NCI-H2196 treated with DMSO at 0.1 percent for 48 hours (cell line): ENCODE data around the gene ADRA2B.
"Not testable (repeated sequence)": the region's sequence is repeated elsewhere in the genome, so short reads cannot be mapped to it uniquely, and the experiment has no call there.

Source experiments
- DNase-seq: peaks from one replicate; lab custom pipeline; 2025; ENCODE audit not compliant: unreplicated experiment; lab: John Stamatoyannopoulos, UW

ADRA2B gene

DNA sequence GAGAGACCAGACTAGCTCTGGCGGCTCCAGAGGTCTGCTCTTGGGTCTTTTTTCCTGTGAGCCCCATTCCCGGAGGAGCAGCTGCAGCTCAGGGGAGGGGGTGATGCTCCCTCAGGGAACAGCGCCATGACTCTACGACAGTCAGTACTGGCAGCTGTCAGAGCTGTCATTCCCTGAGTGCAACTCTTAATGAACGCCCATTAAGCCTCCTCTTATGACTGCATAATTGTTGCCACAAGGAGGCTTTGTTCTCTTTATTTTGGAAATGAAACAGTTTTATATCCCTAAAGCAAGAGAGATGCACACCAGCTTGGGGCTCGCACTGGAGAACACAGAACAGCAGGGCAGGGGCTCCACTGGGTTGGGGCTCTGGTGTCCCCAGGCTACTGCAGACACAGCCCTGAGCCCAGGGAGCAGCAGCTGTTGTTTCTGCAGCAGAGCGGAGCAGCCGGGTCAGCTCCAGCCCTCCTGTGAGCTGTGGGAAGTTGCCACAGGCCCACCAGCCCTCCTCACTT is 44.3 kb downstream of the ADRA2B start:
- not testable (repeated sequence) for DNase-seq

- DNase-seq, result not testable (repeated sequence)
These were observed 45.0 kb downstream of the ADRA2B start for GRCh38 chr2:96071087-96071976.

GRCh38 chr2:96070351-96070750 is 46.0 kb downstream of the ADRA2B start:
- not testable (repeated sequence) for DNase-seq

GRCh38 chr2:96069878-96070277 is 46.5 kb downstream of the ADRA2B start:
- not testable (repeated sequence) for DNase-seq

- DNase-seq, result not testable (repeated sequence)
These were observed 48.3 kb downstream of the ADRA2B start for GRCh38 chr2:96067902-96068581.

DNA sequence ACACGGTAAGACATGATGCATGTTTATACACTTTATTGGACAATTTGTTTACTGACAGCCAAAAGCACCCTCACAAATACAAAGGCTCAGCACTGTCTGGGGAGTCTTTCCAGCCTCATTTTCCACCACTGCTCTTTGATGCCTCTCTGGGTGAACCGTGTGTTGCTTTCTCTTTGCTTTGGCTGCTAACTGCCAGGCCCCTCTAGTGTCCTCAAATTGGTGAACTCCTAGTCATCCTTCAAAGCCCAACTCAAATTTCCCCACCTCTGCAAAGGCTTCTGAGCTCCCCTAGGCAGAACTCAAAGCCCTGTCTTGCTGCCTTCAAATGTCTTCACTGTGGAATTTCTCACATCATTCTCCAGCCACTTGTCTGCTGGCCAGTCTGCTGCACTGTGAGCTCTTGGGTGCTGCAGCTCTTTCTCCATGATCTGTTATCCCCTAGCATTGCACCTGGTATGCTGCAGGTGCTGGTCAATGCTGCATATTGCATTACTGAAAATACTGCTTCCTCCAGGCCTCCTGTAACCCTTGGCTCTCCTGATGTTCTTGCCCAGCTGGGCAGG is 49.2 kb downstream of the ADRA2B start:
- DNase-seq, result not testable (repeated sequence)

DNA sequence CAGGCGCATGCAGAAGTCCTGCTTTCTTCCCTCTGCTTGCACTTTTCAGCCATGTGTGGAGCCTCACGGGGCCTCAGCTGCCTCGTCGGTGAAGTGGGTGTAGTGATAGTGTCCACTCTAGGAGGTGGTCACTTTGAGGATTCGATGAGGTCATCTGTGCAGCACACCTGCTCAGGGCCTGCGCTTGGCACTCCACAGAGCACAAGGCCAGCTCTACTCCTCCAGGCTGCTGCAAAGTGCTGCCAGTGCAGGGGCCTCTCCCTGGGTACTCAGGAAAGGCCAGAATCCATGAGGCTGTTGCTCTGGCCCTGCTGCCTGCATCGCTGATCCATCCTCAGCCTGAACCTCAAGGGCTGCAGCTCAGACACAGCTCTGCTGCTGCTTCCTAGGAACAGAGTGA is 49.9 kb downstream of the ADRA2B start:
- not testable (repeated sequence) for DNase-seq

DNA sequence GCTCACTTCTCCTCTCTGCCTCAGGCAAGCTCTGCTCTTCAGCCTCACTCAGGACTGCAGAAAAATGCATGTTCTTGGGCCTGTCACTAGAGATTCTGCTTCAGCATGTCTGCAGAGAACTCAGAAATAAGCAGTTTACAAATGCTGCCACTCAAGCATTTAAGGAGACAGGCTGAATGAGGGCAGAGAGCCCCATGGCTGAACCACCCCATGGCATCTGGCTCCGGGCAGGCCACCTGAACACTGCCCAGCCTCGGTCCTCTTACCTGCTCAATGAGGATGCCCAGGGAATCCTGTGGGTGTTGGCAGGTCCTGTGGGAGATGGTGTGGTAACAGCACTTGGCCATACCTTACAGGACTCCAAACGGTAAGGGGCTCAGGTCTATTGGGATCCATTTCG is 50.4 kb downstream of the ADRA2B start:
- DNase-seq, result not testable (repeated sequence)

DNA sequence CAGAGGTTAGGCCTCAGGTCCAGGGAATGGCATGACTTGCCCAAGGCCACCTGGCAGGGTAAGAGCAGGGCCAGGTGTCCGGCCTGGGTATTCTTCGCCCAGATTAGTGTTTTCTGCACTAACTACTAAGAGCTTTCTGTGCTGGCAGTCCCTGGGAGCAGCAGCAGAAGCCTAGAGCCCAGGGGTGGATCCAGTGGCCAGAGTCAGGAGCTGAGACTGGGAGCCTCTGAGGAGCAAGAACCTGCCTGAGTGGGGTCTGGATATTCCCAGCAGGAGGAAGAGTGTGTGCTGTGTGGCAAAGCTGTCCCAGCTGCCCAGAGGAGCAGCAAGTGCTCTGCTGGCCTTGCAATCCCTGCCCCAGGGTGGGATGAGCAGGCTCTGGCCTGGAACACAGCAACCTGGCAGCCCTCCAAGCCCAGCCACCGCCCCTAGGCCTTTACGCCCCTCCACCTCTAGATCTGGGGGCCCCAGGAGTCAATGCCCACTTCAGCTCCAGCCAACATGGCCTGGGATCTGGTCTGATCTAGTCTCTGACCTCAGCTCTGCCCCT is 50.9 kb downstream of the ADRA2B start:
- DNase-seq, result no peak

DNA sequence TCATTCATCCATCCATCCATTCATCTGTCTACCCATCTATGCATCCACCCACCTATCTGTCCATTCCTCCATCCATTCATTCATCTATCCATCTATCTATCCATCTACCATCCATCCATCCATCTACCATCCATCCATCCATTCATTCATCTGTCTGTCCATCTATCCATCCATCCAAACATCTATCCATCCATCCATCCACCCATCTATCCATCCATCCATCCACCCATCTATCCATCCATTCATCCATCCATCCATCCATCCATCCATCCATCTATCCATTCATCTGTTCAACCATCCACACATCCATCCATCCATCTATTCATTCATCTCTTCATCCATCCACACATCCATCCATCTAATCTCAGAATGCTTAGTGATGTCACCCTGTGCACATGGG is 51.6 kb downstream of the ADRA2B start:
- DNase-seq, result not testable (repeated sequence)

- DNase-seq, result not testable (repeated sequence)
These were observed 52.2 kb downstream of the ADRA2B start for GRCh38 chr2:96064047-96064675.

GRCh38 chr2:96063116-96063899 is 53.1 kb downstream of the ADRA2B start:
- DNase-seq, result not testable (repeated sequence)
